HEK293 (cell line): ENCODE data around the gene CFAP20.

Experiments
- CTCF ChIP-seq: fragments of 450-650 bp; formaldehyde crosslinking; IDR thresholded peaks from 2 replicates; pipeline ENCODE4 v1.5.1; 2016; ENCODE audit warnings: missing biosample characterization, missing genetic modification characterization
- PRDM10 ChIP-seq: fragments of 450-650 bp; formaldehyde crosslinking; IDR thresholded peaks from 2 replicates; pipeline ENCODE4 v1.5.1; 2016; ENCODE audit warnings: missing biosample characterization, missing genetic modification characterization
- YY1 ChIP-seq: fragments of 450-650 bp; formaldehyde crosslinking; IDR thresholded peaks from 2 replicates; pipeline ENCODE4 v1.5.1; 2018; ENCODE audit warnings: missing biosample characterization, missing genetic modification characterization
- TF ChIP-seq, protein P1 (sequence below): fragments of 450-650 bp; formaldehyde crosslinking; IDR thresholded peaks from 2 replicates; pipeline ENCODE4 v1.5.1; 2016; ENCODE audit warnings: missing biosample characterization, missing genetic modification characterization, low read depth
- TF ChIP-seq, protein P2 (sequence below): fragments of 450-650 bp; formaldehyde crosslinking; IDR thresholded peaks from 2 replicates; pipeline ENCODE4 v1.5.1; 2016; ENCODE audit warnings: missing biosample characterization, missing genetic modification characterization

DNA sequence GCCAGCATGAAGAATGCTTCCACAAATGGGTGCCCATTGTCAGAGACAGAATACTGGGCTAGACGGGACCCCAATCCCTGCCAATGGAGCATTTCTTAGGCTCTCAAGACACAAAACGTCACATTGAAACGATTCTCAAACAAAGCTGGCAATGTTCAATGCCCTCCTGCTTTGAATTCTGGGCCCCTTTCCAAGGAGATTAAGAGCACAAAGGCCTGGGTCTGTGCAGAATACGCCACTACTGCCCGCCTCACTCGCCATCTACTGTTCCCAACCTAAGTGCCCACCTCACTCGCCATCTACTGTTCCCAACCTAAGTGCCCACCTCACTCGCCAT, 9.7 kb downstream of the CFAP20 start:
- TF ChIP-seq, protein P1, sequence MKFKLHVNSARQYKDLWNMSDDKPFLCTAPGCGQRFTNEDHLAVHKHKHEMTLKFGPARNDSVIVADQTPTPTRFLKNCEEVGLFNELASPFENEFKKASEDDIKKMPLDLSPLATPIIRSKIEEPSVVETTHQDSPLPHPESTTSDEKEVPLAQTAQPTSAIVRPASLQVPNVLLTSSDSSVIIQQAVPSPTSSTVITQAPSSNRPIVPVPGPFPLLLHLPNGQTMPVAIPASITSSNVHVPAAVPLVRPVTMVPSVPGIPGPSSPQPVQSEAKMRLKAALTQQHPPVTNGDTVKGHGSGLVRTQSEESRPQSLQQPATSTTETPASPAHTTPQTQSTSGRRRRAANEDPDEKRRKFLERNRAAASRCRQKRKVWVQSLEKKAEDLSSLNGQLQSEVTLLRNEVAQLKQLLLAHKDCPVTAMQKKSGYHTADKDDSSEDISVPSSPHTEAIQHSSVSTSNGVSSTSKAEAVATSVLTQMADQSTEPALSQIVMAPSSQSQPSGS (tag by site-specific recombination) = no peak
- no peak for TF ChIP-seq CTCF (tag by site-specific recombination)
- TF ChIP-seq PRDM10 (tag by site-specific recombination) = no peak
- TF ChIP-seq YY1 (tag by site-specific recombination) = no peak
- TF ChIP-seq, protein P2, sequence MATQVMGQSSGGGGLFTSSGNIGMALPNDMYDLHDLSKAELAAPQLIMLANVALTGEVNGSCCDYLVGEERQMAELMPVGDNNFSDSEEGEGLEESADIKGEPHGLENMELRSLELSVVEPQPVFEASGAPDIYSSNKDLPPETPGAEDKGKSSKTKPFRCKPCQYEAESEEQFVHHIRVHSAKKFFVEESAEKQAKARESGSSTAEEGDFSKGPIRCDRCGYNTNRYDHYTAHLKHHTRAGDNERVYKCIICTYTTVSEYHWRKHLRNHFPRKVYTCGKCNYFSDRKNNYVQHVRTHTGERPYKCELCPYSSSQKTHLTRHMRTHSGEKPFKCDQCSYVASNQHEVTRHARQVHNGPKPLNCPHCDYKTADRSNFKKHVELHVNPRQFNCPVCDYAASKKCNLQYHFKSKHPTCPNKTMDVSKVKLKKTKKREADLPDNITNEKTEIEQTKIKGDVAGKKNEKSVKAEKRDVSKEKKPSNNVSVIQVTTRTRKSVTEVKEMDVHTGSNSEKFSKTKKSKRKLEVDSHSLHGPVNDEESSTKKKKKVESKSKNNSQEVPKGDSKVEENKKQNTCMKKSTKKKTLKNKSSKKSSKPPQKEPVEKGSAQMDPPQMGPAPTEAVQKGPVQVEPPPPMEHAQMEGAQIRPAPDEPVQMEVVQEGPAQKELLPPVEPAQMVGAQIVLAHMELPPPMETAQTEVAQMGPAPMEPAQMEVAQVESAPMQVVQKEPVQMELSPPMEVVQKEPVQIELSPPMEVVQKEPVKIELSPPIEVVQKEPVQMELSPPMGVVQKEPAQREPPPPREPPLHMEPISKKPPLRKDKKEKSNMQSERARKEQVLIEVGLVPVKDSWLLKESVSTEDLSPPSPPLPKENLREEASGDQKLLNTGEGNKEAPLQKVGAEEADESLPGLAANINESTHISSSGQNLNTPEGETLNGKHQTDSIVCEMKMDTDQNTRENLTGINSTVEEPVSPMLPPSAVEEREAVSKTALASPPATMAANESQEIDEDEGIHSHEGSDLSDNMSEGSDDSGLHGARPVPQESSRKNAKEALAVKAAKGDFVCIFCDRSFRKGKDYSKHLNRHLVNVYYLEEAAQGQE (tag by site-specific recombination) = no peak
